HL-60 (cell line): ENCODE measurements around the gene CHURC1.

ENCODE experiments used
- POLR2AphosphoS5 ChIP-seq: IDR thresholded peaks from 2 replicates; pipeline ENCODE4 v1.6.1; 2012; ENCODE audit warnings: low read depth
- TF ChIP-seq, protein P1 (sequence below): IDR thresholded peaks from one replicate; pipeline ENCODE4 v1.5.1; 2011; ENCODE audit warnings: low read length, control low read depth, inconsistent platforms; ENCODE audit not compliant: insufficient read depth

DNA sequence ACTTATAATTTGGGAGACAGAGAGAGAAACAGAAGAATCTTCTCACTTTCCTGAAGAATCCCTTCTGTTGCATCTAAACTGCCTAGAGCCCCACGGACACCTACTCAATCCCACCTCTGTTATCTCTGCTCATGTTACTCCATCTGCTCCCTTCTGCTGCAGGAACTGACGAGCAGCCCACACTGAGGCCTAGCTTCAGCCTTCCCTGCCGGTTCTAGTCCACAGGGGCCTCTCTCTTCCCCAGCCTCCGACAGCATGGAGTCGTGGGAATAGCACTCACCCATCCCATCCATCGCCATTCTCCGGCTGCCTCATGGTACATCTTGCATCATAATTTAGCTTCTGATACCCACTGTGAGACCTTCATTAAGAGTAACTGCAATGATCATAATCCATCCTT is 53.9 kb downstream of the CHURC1 start:
- no peak for TF ChIP-seq POLR2AphosphoS5
- TF ChIP-seq, protein P1, sequence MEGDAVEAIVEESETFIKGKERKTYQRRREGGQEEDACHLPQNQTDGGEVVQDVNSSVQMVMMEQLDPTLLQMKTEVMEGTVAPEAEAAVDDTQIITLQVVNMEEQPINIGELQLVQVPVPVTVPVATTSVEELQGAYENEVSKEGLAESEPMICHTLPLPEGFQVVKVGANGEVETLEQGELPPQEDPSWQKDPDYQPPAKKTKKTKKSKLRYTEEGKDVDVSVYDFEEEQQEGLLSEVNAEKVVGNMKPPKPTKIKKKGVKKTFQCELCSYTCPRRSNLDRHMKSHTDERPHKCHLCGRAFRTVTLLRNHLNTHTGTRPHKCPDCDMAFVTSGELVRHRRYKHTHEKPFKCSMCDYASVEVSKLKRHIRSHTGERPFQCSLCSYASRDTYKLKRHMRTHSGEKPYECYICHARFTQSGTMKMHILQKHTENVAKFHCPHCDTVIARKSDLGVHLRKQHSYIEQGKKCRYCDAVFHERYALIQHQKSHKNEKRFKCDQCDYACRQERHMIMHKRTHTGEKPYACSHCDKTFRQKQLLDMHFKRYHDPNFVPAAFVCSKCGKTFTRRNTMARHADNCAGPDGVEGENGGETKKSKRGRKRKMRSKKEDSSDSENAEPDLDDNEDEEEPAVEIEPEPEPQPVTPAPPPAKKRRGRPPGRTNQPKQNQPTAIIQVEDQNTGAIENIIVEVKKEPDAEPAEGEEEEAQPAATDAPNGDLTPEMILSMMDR, result no peak
